GM18520 (cell line): Measurements from ENCODE around the gene DPP4.
"Not testable (repeated sequence)": the region's sequence is repeated elsewhere in the genome, so short reads cannot be mapped to it uniquely, and the experiment has no call there.

ENCODE experiments used
- ATAC-seq: cut with Tn5 transposase; IDR thresholded peaks from one replicate; pipeline ENCODE4 v1.9.1; 2021; ENCODE audit not compliant: unreplicated experiment

DPP4 gene

DNA sequence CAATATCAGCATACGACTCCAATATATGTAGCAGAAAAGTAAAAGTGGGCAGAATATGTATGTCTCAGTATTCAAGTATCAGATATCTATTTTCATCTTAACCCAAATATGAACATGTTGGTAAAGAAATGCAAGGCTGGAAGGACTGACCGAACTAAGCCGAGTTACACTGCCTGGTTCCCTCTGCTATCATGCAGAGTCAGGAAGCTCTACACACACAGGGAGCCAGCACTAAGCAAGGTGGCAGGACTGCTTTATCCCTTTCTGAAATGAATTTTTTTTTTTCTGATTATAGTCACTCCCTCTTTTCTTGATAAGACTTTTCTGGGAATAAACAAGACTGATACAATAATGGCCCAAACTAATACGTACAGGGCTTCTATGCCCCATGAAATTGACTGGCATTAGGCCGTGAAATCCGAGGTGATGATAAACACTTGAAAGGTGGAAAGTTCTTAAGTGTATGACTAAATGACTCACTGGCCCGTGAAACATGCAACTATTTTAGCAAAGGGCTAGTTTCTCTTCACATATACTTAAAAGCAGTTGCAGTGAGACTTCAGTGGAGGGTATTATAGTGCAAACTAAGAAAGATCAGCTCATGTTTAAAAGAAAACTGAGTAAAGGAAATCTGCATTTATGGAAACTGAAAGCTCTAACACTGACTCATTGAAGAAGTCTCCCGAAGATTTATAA is 14.9 kb downstream of the DPP4 start:
- ATAC-seq: peak; percentile 84

DNA sequence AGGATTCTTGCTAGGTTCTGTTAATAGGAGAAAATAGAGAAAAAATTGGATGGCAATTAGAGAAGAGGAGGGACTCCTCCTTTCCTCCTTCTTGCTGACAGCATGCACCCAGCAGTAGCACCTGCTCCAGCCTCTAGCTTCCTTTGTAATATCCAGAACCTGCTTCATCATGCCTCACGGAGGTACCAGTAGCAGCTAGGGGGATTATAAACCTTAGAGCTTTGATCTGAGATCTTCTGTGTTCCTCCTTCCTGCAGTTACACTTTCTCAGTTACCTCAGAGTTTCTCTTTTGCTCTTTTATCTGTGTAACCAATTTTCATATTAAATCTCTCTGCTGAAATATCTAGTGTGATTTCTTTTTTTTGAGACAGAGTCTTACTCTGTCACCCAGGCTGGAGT is 16.6 kb downstream of the DPP4 start:
- ATAC-seq: no peak

DNA sequence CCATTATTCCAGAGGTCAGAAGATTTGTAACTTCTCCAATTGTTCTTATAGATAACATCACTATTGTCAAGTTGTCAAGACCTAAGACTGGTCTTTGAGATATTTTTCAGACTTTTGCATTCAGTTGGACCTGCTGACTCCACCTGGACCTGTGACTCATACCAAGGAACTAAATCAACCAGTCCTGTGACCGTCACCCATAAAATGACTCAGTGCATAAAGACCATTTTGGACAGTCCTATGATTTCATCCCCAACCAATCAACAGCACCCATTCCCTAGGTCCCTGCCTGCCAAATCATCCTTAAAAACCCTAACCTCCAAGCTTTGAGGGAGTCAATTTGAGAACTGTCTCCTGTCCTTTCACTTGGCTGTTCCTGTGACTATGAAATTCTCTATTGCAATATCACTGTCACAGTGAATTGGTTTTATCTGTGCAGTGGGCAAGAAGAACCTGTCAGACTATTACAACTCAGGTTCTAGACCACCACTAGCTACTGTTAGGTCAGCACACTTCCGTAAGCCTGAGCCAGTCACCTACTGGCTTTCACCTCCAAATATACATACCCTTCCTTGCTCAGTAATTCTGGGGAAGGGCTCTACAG is 17.1 kb downstream of the DPP4 start:
- ATAC-seq: no peak

DNA sequence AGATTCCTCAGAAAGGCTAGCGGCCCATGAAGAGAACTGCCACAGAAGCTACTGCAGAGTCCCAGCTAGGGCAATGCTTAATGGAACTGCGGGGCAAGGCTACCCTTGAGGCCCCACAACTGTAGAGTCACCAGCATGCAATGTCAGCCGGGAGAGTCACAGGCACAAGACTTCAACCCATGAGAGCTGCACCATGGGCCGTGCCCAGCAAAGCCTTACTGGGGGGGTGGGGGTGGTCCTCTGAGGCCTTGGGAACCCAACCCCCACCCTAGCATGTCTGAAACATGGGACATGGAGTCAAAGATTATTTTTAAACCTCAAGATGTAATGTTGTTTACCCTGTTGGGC is 20.2 kb downstream of the DPP4 start:
- no peak for ATAC-seq

DNA sequence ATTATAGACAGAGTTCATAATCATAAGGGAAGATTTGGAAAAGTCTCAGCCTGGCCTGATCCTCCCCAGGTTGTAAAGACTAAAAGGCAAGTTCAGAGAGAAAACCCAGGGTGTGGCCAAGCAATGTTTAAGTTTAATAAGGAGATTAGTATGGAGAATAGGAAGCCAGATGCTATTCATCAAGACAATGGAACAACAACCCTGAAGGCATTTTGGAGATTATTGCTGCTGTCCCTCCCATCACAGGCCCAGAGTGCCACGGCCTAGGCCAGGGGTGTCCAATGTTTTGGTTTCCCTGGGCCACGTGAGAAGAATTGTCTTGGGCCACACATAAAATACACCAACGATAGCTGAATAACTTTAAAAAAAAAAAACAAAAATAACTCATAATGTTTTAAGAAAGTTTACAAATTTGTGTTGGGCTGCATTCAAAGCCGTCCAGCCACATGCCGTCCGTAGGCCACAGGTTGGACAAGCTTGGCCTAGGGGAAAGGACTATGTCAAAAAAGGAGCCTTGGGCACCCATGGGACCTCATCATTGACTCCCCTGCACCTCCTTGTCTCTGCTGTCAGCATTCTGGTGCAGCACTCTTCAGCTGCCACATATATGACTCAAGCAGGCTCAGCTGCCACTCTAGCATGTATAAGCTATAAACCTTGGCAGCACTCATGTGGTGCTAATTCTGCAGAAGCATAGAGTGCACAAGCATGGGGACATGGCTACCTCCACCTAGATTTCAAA is 20.8 kb downstream of the DPP4 start:
- no peak for ATAC-seq

DNA sequence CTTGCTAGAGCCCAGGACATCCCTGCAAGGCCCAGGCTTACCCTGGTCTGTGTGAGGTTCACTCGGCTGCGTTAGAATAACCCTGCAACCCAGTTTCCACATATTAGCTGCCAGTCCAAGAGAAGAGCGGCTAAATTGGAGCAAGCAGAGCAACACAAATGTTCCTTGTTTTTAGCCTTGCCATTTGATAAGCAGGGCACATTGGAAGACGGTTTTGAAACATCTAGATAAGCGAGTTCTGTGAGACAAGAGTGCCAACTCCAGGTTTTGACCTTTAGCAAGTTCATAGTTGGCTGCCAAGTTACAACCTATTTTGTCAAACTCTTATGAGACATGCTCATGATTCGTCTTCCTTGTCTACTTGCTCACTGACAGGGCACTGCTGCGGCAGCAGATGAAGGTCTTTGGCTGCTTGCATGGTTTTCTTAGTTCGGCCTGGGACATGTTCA is 23.5 kb downstream of the DPP4 start:
- no peak for ATAC-seq

DNA sequence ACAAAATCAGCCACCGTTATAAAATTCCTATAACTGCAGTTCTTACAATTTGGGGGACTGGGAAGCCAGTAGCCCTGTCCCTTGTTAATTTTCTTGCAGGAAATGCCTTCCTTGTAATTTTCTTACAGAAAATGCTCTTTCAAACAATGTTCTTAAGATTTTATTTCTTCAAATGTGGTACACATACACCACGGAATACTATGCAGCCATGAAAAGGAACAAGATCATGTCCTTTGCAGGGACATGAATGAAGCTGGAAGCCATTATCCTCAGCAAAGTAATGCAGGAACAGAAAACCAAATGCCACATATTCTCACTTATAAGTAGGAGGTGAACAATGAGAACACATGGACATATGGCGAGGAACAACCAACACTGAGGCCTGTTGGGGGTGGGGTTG is 24.9 kb downstream of the DPP4 start:
- ATAC-seq: not testable (repeated sequence)

DNA sequence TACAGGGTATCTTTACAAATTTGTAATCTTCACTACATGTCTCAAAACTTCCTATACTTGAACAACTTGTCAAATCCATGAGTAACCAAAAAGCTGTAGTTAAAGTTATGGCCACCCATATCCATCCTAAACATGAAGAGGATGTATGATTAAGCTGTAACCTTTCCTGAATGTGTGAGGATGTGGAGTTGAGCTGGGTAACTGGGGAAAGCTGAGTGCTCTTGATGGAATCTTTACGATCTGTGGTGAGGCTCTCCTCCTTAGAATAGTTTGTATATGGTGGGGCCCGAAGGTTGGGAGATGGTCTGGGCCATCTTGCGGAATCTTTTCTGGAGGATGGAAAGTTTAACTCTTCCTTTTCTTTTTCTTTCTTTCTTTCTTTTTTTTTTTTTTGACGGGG is 29.4 kb downstream of the DPP4 start:
- ATAC-seq: no peak

DNA sequence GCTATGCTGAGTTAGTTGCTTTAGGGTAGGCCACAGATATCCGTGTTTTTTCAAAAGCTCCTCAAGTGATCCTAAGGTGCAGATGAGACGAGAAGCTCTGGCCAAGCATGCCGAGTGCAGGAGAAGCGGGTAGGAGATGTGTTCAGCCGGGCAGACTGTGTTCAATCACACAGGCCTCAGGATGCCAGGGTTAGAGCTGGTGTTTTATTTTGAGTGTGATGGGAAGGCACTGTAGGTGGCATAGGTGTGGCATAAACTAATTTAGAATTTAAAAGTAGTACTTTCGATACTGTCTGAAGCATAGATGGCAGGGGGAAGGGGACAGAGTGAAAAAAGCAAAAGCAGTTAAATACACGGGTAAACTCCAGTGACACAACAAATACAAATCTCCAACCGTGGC is 30.9 kb downstream of the DPP4 start:
- ATAC-seq: no peak

DNA sequence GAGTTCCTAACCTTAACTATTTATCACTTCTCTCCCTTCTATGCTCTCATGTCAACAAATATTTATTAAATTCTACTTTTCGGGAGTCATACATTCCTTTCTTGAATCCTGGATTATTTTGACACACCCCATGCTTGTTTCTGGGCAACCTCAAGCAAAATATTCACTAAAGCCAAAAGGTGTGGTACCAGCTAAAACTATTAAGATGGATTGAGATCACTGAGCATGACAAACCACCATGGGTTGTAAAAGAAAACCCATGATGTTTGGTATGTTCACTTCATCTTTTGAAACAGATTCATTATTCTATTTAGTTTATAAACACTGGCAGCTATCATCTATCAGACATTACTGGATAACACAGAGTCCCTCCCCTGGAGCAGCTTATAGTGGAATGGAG is 32.5 kb downstream of the DPP4 start:
- ATAC-seq: no peak

DNA sequence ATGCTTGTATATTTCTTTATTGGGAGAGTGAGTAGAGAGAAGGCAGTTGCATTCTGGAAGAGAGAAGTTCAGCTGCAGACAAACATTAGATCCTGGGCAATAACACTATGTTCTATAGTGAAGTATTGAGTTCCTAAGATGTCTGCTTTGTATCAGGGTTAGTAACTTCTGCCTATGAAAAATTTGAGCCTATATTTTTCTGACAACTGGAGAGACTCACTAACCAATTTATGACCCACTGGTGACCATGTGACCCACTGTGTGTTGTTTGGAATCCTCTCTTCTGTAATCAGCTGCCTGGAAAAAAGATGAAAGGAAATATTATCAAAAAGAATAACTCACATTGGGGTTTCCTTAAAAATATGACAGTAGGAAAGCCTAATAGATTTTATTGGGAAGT is 35.3 kb downstream of the DPP4 start:
- ATAC-seq: no peak

DNA sequence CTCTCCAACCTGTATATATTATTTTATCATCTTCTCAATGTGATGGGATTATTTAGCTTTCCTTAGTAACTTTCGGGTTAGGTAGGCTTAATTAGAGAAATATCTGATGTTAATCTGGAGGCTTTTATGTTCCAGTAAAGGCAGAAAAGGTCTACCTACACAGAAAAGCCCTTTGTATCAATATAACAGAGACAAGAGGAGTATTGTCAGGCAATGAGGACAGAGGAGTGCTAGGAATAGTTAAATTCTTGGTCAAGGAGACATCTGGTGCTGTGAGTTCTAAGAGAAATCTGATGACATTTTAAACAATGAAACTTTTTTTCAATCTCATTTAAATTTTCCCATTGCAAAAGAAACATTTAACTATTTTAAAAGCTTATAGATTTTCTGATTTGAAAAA is 36.1 kb downstream of the DPP4 start:
- ATAC-seq: no peak

DNA sequence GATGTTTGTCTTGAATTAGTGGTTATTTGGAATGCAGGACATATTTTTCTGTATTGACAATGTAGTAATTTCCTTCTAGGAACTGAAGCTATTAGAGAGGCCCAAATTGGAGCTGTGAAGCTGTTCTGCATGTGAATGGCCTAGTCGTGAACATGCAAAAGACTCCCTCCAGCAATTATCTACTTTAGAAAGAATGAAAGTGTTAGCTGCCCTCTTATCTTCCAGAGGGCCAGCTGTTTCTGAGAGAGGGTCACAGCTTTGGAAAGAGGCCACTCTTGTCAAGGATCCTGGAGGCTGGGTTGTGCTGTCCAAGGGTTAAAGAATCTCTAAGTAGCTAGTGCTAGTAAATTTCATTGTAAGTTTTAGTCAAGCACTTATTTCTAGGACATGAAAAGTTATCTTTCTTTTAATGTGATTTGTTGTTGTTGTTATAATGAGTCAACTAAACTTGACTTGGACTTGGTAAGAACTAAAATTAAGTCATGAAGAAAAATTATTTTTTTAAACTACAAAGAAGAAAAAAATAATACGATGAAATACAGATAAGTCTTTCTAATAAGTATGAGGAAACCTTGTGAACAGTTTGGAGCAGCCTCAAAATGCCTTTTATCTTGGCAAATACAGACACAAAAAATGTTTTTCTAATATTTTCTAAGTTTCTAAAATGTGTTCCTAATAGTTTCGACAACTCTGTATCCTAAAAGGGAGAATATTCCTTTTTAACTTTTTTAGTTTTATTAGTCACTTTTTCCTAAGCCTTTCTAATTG is 36.8 kb downstream of the DPP4 start:
- ATAC-seq: no peak

DNA sequence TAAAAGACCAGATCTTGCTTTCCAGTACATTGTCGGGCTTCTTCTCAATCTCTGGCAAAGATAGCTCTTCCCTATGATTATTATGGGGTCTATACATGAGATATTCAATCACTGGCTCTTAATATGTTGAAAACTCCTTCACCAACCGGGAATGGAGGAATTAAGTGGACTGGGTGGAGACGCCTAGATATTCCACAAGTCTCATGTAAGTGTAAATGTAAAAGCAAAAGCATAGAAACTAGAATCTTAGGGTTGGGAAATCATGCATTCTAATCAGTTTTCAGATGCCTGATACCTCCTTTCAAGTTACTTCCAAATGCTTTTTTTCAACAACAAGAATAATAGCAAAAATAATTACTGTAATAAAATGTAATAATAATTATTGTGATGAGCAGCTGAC is 38.0 kb downstream of the DPP4 start:
- no peak for ATAC-seq

DNA sequence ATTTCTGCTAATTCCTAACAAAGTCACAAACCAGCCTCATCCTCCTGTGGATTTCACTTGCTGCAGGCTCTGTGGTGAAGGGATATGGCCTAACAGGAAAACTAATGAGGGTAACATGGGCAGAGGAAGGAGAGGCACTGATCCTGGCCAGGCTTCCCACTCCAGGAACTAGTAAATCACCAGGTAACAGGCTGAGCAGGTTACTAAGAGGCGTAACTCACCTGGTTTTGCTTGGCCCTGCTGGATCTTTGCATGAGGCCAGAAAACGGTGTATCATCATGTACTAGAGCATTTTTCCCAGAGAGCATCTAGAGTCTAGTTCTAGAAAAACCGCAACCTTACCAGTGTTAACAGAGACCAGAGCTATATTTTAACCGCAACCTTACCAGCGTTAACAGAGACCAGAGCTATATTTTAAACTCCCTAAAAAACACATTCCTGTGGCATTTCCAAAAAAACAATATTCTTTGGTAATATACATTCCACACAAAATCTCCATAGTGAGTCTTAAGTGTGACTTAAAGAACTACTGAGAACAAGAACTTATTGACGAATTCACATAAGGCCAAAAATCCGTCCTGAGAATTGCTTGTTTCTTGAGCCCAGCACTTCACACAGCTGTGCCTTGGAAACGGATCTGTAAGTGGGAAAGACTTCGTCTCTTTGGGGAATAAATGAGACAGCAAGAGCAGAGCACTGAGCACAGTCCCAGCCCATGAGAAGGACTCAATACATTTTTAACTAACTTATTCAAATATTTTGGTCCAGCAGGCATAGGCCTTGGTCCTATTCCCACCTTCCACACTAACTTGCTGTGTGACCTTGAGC is 43.4 kb downstream of the DPP4 start:
- ATAC-seq: no peak

DNA sequence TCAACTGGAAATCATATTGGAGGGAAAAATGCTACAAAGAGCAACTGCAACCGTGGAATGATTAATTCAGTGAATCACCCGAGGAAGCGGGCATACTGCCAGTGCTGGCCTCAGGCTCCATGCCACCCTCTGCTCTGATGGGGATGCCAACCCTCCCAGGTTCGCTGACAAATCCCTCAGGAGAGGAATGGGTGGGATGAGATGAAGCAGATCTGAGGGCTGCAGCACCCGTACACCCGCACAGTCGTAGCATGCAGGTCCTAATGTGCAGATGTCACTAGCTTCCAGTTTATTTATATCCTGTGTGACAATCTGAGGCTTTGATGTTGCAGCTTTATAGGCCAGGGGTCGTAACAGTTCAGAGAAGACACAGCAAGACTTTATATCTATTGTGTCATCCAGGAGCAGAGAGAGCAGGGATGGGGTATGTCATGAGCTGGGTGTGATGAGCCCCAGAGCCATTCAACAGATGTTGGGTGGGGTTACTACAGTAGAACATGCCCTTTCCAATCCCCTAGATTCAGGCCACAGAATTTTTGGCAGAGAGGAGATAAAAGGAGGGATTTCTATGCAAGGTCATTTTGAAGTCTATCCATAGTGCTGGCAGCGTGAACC is 44.6 kb downstream of the DPP4 start:
- ATAC-seq: no peak

DNA sequence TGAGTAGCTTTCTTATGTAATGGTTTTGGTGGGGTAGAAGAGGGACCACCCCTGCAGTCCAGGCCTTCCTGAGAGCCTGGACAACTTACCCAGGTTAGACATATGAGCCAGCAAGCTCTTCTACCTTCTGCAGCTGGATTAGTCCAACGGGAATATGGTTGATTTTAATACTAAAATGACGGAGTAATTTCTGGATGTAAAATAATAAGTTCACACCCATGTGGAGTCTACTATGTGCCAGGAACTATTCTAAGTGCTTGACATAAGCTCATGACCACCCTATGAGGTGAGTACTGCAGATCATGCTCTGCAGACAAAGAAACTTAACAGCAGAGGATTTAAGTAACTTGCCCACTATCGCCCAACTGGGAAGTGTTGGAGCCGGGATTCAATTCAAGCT is 45.5 kb downstream of the DPP4 start:
- no peak for ATAC-seq

DNA sequence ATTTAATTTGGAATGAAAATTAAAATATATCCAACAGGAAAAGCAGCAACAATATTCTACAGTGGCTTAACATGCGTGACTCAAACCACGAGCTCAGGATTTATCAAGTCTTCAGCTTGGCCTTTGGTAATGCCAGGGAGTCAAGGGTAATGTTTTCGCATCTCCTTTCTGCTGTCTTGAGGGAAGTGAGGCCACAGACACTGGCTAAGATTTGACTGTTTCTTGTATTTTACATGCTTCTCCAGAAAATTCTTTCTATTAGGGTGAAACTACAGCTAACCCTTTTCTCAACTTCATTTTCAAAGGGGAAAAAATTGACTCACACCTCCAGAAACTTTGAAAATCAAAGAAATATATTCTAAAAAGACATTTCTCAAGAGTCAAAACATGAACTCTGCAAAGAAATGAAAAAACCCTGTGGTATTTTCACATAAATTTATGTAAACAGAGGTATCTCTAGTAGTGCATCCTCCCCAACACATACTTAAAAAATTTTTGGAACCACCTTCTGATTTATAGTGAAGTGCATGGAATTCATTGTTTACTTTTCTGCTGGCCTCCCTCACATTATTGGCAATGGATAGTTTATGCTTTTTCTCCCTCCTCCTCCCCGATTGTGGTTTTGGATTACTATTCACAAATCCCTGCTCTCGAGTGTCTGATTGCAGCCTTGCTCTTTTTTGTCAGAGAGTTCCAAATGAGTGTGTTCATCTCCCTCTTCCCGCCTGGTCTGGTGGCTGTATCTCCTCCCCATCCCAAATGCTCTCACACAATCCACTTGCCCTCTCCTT is 48.7 kb downstream of the DPP4 start:
- no peak for ATAC-seq

DNA sequence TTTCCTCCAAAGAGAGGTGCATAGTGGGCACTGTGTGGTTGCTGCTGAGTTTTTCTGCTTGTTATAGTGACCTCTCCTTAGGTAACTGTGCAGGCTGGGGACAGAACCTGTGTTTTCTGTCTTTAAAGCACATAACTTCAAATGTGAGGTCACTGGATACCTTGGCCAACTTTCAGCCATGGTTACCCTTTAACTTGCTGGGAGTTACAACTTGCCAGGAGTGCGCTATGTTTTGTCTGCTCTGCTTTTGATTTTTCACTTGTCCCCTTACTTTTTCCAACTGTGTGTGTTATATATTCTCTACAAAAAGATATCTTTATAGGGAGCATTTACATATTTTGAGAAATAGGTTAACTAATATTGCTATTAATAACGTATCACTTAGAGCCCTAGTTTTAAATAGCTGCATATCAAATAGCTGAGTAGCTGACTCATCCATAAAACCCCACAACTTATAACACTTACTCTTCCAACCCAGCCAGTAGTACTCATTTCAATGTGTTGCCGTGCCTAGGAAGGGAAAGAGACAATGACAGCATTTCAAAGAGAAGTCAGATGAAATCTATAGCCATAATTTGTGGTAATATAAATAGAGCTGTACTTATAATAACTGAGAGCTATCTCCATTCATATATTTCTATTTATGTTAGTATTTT is 51.6 kb downstream of the DPP4 start:
- ATAC-seq: no peak
